ENCODE results near the gene ADGRL1. TPM values are rescaled to one million over a fixed set of nuclear protein-coding genes. Genes with fewer than 3 reads are reported as not detected.

ADGRL1 gene
- total and polyA plus RNA-seq, 2 donors (not counting 1 experiment from before 2014, with no cell fraction given): 1.7 to 3.5 TPM

DNA sequence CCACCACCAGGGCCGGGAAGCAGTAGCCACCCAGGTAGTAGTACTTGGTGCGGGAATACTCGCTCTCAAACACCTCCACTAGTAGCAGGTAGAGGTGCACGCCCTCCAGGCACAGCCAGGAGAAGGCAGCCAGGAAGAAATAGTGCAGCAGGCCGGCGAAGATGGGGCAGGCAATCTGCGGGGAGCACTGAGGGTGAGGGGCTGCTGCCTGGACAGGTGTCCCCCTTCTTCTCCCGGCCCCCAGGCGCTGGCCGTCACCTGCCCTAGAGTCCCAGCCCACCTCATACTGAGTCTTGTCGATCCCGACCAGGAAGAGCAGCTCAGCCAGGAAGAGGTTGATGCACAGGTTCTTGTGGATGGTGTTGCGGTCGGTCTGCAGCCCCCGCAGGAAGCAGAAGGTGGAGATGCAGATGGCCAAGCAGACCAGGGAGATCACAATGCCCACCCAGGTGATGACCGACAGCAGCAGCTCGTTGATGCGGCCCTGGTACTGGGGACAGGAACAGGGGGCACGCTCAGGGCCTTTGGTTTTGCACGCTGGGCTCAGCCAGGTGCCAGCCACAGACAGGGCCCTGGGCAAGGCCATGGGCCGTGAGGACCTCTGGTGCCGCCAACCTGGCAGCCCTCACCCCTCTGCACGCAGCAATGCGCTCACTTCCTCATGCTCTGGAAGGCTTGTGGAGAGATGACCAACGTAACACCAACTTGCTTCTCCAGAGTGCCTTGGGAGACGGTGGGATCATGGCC is 48.8 kb downstream of the ADGRL1 start:
- no peak overlapping the region for H2AFZ ChIP-seq (ENCODE audit: low read length)
- no peaks in the 10 kb centered on the region for H4K20me1 ChIP-seq (ENCODE audit: control insufficient read depth, extremely low read depth, insufficient read depth, low read length)
- H3K4me2 ChIP-seq (ENCODE audit: extremely low read depth, insufficient read depth, low read length): no peak overlapping the region
- H3K4me1 ChIP-seq (ENCODE audit: control insufficient read depth, extremely low read depth, insufficient read depth, low read length): no peaks in the 10 kb centered on the region
- no peaks in the 10 kb centered on the region for H3K79me2 ChIP-seq (ENCODE audit: control insufficient read depth, insufficient read depth, low read length)
- no peak overlapping the region for H3K4me3 ChIP-seq (replicated peaks in 1 of 4; ENCODE audit: control extremely low read depth in 1 of 4, insufficient read depth in 1 of 4, low read depth in 3 of 4, low read length in 4 of 4)
- H3K27me3 ChIP-seq (ENCODE audit: control insufficient read depth, insufficient read depth, low read length): no peaks in the 10 kb centered on the region
- peaks cover 5% of the 10 kb centered on the region for H3K36me3 ChIP-seq (ENCODE audit: control insufficient read depth, insufficient read depth, low read length)
- H3K9ac ChIP-seq (ENCODE audit: insufficient read depth, low read length): no peak overlapping the region
- H3K27ac ChIP-seq (ENCODE audit: insufficient read depth, low read length): no peak overlapping the region
- no peak for DNase-seq (ENCODE audit: low read depth in 2 of 2)
- no peaks in the 10 kb centered on the region for H3K9me3 ChIP-seq (ENCODE audit: control insufficient read depth, insufficient read depth, low read depth, low read length)
- TF ChIP-seq, protein P1, sequence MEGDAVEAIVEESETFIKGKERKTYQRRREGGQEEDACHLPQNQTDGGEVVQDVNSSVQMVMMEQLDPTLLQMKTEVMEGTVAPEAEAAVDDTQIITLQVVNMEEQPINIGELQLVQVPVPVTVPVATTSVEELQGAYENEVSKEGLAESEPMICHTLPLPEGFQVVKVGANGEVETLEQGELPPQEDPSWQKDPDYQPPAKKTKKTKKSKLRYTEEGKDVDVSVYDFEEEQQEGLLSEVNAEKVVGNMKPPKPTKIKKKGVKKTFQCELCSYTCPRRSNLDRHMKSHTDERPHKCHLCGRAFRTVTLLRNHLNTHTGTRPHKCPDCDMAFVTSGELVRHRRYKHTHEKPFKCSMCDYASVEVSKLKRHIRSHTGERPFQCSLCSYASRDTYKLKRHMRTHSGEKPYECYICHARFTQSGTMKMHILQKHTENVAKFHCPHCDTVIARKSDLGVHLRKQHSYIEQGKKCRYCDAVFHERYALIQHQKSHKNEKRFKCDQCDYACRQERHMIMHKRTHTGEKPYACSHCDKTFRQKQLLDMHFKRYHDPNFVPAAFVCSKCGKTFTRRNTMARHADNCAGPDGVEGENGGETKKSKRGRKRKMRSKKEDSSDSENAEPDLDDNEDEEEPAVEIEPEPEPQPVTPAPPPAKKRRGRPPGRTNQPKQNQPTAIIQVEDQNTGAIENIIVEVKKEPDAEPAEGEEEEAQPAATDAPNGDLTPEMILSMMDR (conservative IDR thresholded peaks at IDR 0.05 in 1 of 2, IDR thresholded peaks at IDR 0.05 in 1 of 2; ENCODE audit: low read depth in 1 of 2, low read length in 2 of 2): no peak
- no peak for TF ChIP-seq EZH2 (IDR thresholded peaks at IDR 0.05; ENCODE audit: low read length, missing control alignments)

DNA sequence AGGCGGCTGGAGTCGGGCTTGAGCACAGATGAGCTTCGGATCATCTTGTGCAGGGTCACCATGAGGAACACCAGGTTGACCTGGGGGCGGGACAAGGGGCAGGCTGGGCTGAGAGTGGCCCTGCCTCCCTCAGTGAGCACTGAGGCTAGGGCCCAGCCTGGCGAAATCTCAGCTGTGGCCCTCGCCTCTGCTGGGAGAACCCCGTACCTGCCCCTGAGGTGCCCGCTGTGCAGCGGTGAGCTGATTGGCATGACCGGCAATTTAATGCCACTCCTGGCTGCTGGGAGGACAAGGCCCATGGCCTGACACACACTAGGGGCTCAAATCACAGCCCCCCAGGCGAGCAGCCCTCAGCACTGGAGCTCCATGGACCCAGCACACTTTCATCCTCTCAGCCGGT is 49.8 kb downstream of the ADGRL1 start:
- Histone ChIP-seq H3K36me3 (ENCODE audit: control insufficient read depth, insufficient read depth, low read length) (peaks cover 5% of the 10 kb centered on the region), H3K79me2 (ENCODE audit: control insufficient read depth, insufficient read depth, low read length) (no peaks in the 10 kb centered on the region), H3K27me3 (ENCODE audit: control insufficient read depth, insufficient read depth, low read length) (no peaks in the 10 kb centered on the region), H2AFZ (ENCODE audit: low read length) (no peak overlapping the region), H3K4me1 (ENCODE audit: control insufficient read depth, extremely low read depth, insufficient read depth, low read length) (no peaks in the 10 kb centered on the region), H3K4me2 (ENCODE audit: extremely low read depth, insufficient read depth, low read length) (no peak overlapping the region), H3K9me3 (ENCODE audit: control insufficient read depth, insufficient read depth, low read depth, low read length) (no peaks in the 10 kb centered on the region), H4K20me1 (ENCODE audit: control insufficient read depth, extremely low read depth, insufficient read depth, low read length) (no peaks in the 10 kb centered on the region), H3K9ac (ENCODE audit: insufficient read depth, low read length) (no peak overlapping the region), H3K27ac (ENCODE audit: insufficient read depth, low read length) (no peak overlapping the region), H3K4me3 (replicated peaks in 1 of 4; ENCODE audit: control extremely low read depth in 1 of 4, insufficient read depth in 1 of 4, low read depth in 3 of 4, low read length in 4 of 4) (no peak overlapping the region)
- TF ChIP-seq EZH2 (IDR thresholded peaks at IDR 0.05; ENCODE audit: low read length, missing control alignments): no peak
- TF ChIP-seq, protein P1 (conservative IDR thresholded peaks at IDR 0.05 in 1 of 2, IDR thresholded peaks at IDR 0.05 in 1 of 2; ENCODE audit: low read depth in 1 of 2, low read length in 2 of 2): no peak
- no peak for DNase-seq (ENCODE audit: low read depth in 2 of 2)

DNA sequence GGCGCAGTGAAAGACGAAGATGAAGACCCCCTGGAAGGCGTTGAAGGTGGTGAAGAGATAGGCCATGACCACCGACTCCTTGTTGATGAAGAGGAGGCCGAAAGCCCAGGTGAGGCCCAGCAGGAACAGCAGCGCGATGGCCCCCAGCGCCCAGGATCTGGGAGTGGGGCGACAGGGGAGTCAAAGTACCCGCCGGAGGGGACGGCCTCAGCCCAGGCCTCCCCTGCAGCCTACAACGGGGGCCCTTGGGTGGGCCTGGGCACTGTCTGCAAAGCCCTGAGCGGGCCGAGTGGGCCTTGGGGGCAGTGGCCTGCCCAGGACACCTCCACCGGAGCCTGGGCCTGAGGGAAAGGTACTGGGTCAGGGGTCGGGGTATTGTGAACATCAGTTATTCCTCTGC is 50.6 kb downstream of the ADGRL1 start:
- no peaks in the 10 kb centered on the region for H4K20me1 ChIP-seq (ENCODE audit: control insufficient read depth, extremely low read depth, insufficient read depth, low read length)
- peaks cover 5% of the 10 kb centered on the region for H3K36me3 ChIP-seq (ENCODE audit: control insufficient read depth, insufficient read depth, low read length)
- H3K9me3 ChIP-seq (ENCODE audit: control insufficient read depth, insufficient read depth, low read depth, low read length): no peaks in the 10 kb centered on the region
- H3K27me3 ChIP-seq (ENCODE audit: control insufficient read depth, insufficient read depth, low read length): no peaks in the 10 kb centered on the region
- no peaks in the 10 kb centered on the region for H3K4me1 ChIP-seq (ENCODE audit: control insufficient read depth, extremely low read depth, insufficient read depth, low read length)
- H3K4me3 ChIP-seq (replicated peaks in 1 of 4; ENCODE audit: control extremely low read depth in 1 of 4, insufficient read depth in 1 of 4, low read depth in 3 of 4, low read length in 4 of 4): no peak overlapping the region
- H3K4me2 ChIP-seq (ENCODE audit: extremely low read depth, insufficient read depth, low read length): no peak overlapping the region
- no peak overlapping the region for H3K9ac ChIP-seq (ENCODE audit: insufficient read depth, low read length)
- H3K27ac ChIP-seq (ENCODE audit: insufficient read depth, low read length): no peak overlapping the region
- H2AFZ ChIP-seq (ENCODE audit: low read length): no peak overlapping the region
- TF ChIP-seq, protein P1 (conservative IDR thresholded peaks at IDR 0.05 in 1 of 2, IDR thresholded peaks at IDR 0.05 in 1 of 2; ENCODE audit: low read depth in 1 of 2, low read length in 2 of 2): no peak
- TF ChIP-seq EZH2 (IDR thresholded peaks at IDR 0.05; ENCODE audit: low read length, missing control alignments): no peak
- no peak for DNase-seq (ENCODE audit: low read depth in 2 of 2)
- no peaks in the 10 kb centered on the region for H3K79me2 ChIP-seq (ENCODE audit: control insufficient read depth, insufficient read depth, low read length)
